Stimulated activated CD8-positive, alpha-beta memory T cell treated with anti-CD3 and anti-CD28 coated beads, Interleukin-2, amount 100 ng/mL, for 48 hours (primary cell): ENCODE measurements around the gene CELF2.

Experiments used
- DNase-seq, 2 donors: peaks; one replicate each; pipeline ENCODE4 v3.0.0-alpha.2; 2020; ENCODE audit warnings: low read depth in 2 of 2

The CELF2 gene

DNA sequence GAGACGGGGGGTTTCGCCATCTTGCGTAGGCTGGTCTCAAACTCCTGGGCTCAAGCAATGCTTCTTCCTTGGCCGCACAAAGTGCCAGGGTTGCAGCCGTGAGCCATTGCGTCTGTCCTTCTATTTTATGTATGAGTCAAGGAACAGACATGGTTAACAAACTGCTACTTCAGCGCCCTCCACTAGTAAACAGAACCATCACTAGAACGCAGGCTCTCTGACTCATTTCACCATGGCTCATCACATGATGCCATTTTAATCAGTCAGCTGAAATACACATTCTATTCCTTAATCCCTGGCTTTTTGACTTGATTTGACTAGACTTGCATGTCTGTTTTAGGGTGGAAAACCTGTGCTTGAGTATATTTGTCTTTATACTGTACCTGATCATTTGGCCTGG, 41.3 kb downstream of the CELF2 start:
- DNase-seq: no peak

DNA sequence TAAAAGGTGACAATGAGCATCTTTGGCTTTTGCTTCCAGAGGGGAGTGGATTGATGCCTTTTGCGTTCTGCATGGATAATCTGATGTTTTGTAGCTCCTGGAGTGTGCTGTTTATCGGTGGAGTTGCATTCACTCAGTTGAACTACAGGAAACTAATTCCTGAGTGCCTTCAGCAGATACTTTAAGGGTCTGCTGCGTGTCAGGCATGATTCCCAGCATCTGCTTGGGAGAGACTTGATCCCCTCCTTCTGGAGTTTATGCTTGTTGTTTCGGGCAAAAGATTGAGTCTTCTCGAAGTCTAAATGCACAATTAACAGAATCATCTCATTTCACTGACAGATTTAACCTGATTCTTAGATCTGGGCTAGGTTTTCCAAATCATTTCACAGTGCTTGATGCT, 46.2 kb downstream of the CELF2 start:
- DNase-seq: no peak

DNA sequence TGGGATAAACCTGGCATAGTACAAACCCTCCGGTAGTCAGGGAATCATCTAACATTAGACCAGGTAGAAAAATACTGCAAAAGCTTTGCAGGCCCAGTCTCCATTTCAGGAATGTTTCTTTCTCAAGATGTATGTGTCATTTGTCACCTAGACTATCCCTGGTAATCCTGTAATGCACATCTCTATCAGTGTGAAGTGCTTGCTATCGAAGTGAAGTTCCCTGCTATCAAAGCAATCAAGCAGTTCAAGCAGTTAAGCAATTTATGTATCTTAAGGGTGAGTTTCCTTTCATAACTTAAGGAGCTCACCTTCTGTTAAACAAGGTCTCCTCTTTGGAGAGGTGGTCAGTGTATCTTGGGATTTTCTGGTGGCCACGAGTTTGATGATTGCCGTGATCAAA, 47.2 kb downstream of the CELF2 start:
- DNase-seq: no peak

DNA sequence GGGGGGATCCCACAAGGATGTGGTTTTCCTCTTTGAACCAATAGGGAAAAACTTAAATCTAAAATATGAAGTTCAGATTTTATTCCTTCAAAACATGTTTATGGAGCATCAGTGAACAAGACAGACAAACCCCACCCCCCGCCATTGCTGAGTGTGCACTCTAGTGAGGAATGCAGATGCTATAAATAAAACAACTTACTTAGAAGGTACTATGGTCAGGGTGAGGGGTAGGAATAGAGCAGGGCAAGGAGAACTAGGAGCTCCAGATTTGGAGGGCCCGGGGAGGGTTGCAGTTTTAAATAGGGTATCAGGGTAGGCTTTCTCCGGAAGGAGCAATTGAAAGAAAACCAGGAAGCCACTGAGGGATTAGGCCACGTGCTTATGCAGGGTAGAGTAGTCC, 47.9 kb downstream of the CELF2 start:
- DNase-seq: no peak

DNA sequence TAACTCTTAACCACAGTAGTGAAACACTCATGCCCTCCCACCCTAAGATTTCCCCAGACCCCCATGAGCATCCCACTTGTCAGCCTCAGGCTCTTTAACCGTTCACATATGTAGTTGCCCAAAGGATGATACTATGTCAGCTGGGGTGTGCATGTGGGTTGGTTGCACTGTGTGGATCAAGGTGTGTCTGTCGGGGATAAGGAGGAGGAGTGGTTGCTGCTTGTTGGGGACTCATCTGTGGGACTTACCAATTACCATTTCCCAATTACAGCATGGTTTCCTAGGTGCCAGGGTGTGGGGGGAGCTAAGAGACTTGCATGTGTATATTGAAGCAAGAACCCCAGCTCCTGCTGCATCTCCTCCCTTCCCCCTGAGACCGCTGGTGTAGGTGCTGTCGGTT, 48.8 kb downstream of the CELF2 start:
- DNase-seq: no peak

DNA sequence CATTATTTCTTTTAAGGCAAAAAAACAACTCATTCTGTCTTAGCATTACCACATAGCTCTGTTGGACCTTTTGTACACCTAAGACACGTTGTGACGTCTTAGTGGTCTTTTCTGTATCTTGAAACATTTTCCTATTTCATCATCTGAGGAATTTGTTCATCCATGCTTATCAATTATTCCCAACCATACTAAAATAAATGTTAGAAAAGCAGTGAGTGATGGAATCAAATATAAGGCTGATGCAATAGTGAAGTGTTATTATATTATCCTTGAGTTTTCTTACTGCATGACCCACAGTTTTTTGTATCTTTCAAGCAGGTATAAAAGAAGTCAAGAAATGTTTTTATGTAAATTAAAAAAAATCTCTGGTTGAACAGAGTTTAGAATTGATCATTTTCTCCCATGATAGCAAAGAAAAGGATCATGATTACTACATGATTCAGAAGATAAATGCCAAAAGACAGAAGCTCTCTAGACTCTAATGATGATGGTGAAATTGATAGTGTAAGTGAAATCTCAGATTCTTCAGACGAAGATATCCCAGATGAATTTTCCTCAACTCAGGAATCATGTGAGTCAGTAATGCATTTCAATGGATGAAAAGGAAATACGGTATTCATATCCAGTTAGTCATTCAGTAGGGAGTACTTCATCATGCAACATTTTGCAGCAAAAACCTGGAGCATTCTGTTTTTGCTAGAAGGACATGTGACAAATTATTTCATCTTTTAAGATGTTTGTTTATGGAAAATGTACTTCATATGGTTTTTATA, 51.4 kb downstream of the CELF2 start:
- no peak for DNase-seq

DNA sequence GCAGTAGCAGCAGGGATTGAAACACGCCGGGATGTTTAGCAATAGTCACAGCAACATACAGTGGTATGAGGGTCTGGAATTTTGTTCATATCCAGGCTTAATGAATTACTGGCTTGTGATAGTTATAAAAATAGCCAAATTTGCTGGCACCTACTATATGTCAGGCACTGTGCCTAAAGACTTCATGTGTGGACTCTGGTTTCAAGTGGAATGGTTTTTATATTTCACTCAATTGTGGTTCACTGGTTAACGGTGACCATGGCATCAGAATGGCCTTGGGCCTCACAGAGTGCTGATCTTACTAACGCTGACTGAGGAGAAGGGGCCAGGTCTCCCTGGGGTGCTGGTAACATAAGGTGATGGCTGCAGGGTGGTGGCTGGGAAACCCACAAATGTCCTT, 55.7 kb downstream of the CELF2 start:
- no peak for DNase-seq

DNA sequence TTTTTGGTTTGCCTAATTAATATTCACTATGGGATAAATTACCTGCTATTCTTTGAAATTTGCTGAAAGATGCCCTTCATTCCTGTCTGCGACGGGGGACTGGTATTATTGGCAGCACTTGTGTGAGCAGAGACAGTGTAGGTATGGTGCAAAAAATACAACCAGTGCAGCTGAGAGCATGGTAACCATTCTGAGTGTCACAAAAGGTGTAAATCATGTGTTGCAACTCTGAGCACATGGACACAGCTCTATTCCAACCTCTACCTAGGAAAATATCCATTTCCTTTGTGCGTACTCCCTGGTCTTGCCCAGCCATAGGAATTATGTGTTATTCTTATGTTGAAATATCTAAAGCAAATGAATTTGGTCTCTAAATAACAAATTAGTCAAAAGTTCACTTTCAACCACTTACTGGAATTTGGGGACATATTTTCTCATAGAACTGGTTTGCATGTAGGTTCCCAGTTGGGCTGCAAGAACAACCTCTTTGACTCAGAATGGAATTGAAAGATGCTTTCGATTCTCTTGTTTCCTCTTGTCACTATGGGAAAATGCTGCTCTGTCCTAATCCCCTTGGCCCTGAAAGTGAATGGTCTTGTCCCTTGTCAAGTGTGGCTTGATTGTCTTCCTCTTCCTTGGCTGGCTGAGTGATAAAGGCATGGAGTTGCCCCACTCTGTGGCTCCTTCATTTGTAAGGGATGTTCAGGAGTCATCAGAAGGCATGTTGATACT, 57.0 kb downstream of the CELF2 start:
- DNase-seq: no peak

DNA sequence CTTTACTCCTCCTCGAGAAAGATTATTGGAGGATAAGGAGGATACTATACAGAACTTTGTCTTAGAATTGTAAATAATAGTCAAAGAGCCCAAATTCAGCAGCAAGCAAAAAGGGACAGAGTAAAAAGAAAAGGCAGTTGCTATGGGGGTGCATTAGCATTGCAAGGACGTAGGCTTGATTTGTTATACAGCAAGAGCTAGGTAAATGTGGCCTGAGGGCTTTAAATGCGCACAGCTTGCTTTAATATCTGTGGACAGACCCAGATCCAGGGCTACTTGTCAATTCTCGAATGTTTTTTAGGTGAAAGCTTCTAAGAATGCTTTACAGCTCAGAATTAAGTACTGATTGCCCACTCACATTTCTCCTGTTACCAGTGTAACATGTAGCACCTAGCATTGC, 58.5 kb downstream of the CELF2 start:
- no peak for DNase-seq

DNA sequence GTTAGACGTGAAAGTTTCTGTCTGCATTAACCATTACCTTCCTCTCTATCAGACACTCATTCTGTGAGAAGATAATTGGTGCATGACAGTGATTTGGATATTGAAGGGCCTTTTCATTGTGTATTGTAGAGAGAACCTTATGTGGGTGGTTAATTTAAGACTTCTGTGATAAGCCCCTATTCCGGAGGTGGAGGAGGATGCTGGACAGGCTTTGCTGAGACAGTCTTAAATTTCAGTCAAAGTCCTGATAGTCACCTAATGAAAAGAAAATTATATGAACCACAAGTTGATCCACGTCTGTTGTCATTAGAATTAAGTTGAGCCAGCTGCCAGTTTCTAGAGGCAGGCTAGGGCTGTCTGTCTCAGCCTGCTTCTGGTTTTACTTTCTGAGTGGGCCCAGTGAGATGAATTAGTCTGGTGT, 62.9 kb downstream of the CELF2 start:
- no peak for DNase-seq

DNA sequence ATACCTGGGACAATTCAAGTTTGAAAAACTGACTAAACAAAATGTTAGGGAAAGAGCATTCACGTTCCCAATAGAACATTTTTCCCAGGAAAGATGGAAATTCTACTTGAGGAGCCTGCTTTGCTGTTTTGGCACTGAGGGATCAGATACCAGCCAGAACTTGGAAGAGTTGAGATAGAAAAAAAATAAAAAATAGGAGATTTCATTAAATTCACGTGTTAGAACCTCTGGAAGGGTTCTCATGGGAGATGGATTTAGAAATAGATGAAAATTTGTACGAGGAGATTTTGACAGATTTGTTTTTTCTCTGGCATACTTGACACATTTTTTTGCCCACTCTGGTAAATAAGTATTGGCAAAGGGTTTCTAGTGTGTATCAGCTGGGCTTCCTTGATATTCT, 63.7 kb downstream of the CELF2 start:
- no peak for DNase-seq

DNA sequence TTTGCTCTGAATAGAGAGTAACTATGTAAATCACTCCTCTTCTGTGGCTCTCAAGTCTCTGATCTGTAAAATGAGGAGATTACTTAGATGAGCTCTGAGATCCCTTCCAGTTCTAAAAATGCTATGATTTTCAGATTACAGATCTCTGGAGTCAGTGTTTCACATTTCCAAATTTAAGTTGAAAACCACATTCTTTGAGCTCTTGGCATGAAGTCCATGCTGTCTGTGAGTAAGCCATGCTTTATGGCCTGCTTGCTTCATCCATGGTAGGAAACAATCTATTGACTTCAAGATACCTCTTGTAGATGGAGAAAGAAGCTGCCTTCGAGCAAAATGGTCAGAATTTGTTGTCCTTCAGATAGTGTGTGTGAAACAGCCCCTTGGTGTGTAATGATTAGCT, 64.9 kb downstream of the CELF2 start:
- DNase-seq: no peak

DNA sequence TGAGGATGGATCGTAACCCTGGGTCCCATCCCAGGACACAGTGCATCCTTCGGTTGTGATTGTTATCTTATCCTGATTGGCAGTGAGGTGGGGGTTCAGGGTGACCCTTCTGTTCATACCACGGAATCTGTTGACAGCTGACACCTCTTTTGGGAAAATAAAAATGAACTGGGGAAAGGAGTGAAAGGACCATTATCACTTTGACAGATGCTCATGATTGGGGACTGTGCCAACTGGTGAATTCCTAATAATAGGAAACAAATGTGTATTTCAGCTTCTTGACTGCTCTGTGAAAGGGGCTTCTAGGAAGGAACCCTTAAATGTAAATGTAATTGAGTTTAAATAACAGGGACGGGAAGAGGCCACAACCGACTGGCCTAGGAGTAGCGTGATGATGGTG, 65.4 kb downstream of the CELF2 start:
- DNase-seq: no peak

DNA sequence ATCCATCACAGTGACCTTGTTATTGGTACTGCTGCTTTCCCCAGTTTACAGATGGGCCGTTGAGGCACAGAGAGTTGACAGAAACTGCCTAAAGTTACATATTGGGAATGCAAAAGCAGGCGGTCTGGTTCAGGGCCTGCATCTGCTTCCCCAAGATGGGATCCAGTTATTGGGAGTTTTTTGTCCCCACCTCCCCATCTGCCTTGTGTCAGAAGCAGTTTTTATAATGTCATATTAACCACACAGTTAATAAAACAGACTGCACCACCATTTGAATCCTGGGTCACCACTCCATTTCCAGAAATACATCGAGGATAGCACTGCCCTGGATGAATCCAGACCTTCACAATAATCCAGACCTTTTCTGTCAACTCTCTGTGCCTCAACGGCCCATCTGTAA, 67.9 kb downstream of the CELF2 start:
- DNase-seq: no peak

DNA sequence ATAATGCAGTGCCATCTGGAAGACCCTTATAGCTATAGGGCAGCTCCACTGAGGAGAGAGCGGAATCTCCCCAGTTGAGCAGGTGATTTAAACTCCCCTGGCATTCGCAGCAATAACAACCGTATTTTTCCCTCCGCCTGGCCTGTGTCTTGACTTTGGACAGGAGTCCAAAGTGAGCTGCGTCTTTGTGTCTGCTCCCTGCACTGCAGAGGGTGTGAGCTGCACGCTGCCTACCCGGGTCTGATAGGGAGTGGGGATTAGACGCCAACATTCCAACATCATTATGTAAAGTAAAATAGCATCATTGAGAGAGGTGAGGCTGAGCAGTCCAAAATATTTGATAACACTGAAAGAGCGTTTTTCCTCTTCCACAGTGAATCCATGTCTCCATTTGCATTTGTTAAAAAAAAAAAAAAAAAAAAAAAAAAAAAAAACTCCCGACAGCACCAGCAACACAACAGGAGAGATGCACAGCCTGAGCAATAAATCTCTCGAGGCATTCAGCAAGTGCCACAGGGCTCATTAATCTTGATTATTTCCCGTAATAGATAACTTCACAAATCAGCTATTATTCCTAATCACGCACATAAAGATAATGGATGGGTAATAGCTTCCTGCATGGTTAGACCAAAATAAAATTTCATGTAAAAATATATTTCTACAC, 68.6 kb downstream of the CELF2 start:
- DNase-seq: no peak

DNA sequence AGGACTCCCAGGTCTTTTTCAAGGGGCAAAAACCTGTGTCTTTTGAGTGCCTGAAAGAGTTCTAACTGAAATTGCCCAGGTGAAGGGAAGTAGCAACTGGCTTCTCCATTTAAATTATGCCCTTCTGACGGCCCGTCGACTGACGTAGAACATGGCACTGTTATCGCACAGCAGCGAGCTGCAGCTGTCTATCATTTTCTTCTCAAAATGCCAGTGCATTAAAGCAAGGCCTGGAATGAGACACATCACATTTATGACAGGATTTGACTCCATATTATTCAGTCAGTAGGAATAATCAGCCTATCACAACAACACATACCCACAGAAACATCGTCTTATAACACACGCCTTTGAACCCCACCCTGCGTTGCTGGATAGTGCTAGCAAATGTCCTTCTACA, 69.7 kb downstream of the CELF2 start:
- no peak for DNase-seq

DNA sequence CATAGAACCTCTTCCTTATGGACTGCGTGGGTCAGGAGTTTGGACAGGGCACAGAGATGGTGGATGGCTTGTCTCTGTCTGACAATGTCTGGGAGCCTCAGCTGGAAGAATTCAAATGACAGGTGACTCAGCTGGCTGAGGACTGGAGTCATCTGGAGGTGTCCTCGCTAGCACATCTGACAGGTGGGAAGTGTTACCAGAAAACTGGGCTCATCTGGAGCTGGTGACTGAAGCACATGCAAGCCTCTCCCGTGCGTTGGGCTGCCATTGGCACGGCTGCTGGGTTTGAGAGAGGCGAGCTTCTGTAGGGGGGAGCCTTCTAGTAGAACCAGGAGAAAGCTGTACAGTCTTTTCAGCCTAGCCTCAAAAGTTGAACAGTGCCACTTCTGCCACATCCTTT, 71.0 kb downstream of the CELF2 start:
- no peak for DNase-seq

DNA sequence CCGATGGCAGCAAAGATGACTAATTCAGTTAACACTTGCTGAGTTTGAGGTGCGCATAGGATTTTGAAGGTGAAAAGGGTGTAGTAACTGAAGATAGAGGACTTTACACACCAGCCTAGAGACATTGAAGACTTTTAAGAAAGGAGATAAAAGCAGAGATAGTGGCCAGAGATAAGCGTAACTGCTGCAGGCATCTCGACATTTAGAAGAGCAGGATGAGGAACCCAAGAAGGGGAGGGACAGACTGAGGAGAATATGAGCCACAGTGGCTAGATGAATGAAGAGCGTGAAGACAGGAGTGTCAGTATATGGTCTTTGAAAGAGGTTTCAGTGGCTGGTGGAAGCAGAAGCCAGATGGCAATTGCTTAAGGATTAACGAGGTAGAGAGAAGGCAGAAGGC, 71.6 kb downstream of the CELF2 start:
- DNase-seq: no peak

DNA sequence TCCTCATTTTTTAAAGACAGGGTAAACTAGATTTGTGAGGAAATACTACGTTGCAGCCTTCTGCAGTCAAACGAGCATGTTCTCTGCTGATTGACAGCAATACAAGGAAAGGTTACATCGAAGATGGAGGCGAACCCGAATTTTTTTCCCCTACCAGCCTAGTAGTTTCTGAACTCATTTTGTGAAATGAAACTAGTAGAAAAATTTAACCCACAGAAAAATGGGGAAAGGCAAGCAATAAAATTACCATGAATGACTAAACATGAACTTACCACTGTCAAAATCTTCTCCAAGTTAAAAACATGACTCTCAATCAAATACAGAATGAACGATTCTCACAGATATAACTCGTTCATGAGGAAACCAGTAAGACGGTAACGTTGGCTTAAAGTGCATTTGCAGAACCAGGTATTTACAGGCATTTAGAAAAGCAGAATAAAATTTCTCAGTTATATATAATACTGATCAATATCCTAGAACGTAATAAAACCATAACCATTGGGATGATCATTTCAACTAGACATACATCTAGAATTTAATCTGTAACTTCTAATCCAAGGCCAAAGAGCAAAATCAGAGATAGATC, 73.9 kb downstream of the CELF2 start:
- no peak for DNase-seq

DNA sequence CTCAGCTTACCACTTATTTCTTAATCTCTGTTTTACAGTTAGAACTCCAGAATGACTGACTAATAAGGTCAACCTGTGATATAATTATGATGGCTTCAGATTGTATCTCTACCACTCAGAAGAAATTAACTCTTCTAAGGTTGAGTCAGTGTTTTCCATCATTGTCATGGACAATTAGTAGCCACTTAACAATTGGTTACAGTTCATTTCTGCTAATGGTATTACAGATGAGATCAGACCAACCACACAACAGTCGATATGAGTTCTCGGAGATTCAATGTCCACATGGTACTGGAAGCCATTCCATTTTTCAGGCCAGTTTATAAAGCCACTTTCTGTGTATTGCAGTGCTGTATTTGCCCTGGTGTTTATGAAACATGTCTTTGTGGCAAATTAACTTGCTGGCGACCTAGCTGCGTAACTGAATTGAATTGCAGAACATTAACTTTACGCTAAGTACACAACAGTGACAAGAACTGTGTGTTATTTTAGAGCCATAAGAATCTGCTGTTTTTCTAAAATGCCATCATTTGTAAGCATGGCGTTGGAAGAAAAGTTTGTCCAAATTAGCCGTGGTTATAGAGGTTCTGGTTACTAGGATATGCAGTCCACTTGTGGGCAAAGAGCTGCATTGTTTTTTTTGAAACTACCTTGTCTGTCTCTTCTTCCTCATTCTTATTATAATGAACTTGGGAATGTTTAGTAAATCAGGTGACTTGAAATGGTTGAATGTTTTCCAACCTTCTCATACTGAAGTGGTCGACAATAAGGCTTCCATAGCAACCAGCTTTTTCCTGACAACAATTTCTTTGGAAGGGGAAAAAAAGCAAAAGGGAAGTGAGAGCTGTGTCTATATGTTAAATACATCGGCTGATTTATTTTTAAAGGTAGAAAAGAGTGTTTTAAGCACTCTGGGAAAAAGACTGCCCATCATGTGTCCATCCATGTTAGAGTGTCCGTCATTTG, 76.4 kb downstream of the CELF2 start:
- DNase-seq: no peak

DNA sequence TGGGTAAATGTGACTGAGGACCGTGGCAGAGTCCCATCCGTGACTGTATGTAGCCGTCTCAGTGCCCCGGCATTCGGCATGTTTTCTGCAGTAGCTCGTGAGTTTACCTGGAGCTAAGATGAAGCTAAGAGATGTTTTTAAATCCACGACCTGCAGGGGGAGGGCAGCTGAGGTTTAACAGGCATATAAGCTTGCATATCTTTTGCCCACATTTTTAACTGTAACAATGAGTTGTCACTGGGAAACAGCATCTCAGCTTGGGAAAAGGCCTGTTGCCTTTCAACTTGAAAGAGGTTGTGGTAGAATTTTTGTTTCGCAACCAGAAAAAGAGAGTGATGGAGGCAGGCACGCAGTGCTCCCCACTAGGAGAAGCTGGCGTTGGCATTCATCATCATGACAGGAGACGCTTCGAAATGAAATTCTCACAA, 77.7 kb downstream of the CELF2 start:
- DNase-seq: no peak
